ENCODE data around the gene ZFYVE1.
A peak's percentile ranks its signal among the peaks of the same experiment; 100 is the strongest.

- peak; percentile 31 for TF ChIP-seq CTCF (IDR thresholded peaks at IDR 0.05)
- TF ChIP-seq ZFX (IDR thresholded peaks at IDR 0.05; ENCODE audit: borderline replicate concordance), result no peak
Observed at GRCh38 chr14:72975770-72976169, 51.1 kb downstream of the ZFYVE1 start.
